ENCODE results near the gene GOSR2.

The GOSR2 gene

GRCh38 chr17:46989637-46990431, 66.9 kb downstream of the GOSR2 start:
- DNase-seq (ENCODE audit: low read depth, low spot score), result no peak

- no peak for DNase-seq (ENCODE audit: low read depth, low spot score)
Measured at GRCh38 chr17:46991617-46992016, 68.7 kb downstream of the GOSR2 start.
